Right lobe of liver (tissue), 4 donors: Measurements from ENCODE around the gene FRMD4A.

Source experiments
- CTCF ChIP-seq, 4 donors: fragments of 200-600 bp in 3 of 4; fragments of 450-650 bp in 1 of 4; IDR thresholded peaks; one replicate each; pipeline versions ENCODE4 v1.5.1 to v1.8.0; 2016 to 2022; ENCODE audit warnings: antibody characterized with exemption in 4 of 4, mild to moderate bottlenecking in 2 of 4
- POLR2A ChIP-seq: fragments of 450-650 bp; IDR thresholded peaks from one replicate; pipeline ENCODE4 v1.6.1; 2017; ENCODE audit warnings: antibody characterized with exemption, mild to moderate bottlenecking
- donor health status: DM: no; HTN: no; CAD: no.
- donor health status: DM: no; HTN: no; CAD: no.
- donor health status: DM: no; HTN: yes; CAD: no.

- TF ChIP-seq CTCF (IDR thresholded peaks at IDR 0.05) (no peak), POLR2A (no peak)
These were observed 215.9 kb downstream of the FRMD4A start for GRCh38 chr10:14114791-14115190.
